Central memory CD8-positive, alpha-beta T cell (primary cell): ENCODE data around the gene ZNF543.
A peak's percentile ranks its signal among the peaks of the same experiment; 100 is the strongest.

ENCODE experiments used
- ATAC-seq: fragments of 150-1000 bp; cut with Tn5 transposase; replicated peaks from 2 replicates; pipeline ENCODE4 v1.10.0; 2022; ENCODE audit warnings: mild to moderate bottlenecking, moderate FRiP score, moderate number of reproducible peaks; ENCODE audit not compliant: poor library complexity, severe bottlenecking; ENCODE audit errors: extremely low read depth
- DNase-seq, 2 donors: peaks; one replicate each; pipeline ENCODE4 v3.0.0; 2021; ENCODE audit warnings: low spot score in 2 of 2
- H3K27ac Mint-ChIP-seq: one replicate; pipeline ENCODE4 v1.8.0; 2022; ENCODE audit warnings: low read depth, mild to moderate bottlenecking, moderate library complexity, mixed read lengths
- H3K27me3 Mint-ChIP-seq: one replicate; pipeline ENCODE4 v1.8.0; 2022; ENCODE audit warnings: mixed read lengths
- H3K36me3 Mint-ChIP-seq: one replicate; pipeline ENCODE4 v1.8.0; 2022; ENCODE audit warnings: mild to moderate bottlenecking, moderate library complexity, mixed read lengths; ENCODE audit not compliant: insufficient read depth
- H3K4me1 Mint-ChIP-seq: one replicate; pipeline ENCODE4 v1.8.0; 2022; ENCODE audit warnings: mixed read lengths
- H3K4me3 Mint-ChIP-seq: one replicate; pipeline ENCODE4 v1.8.0; 2022; ENCODE audit warnings: mild to moderate bottlenecking, moderate library complexity, mixed read lengths
- H3K9me3 Mint-ChIP-seq: one replicate; pipeline ENCODE4 v1.8.0; 2022; ENCODE audit warnings: mixed read lengths

The ZNF543 gene

GRCh38 chr19:57334191-57334590, 13.9 kb downstream of the ZNF543 start:
- DNase-seq = no peak
- ATAC-seq = no peak
- no peak overlapping the region for H3K27ac Mint-ChIP-seq
- H3K4me1 Mint-ChIP-seq = no peaks in the 10 kb centered on the region
- no peak overlapping the region for H3K4me3 Mint-ChIP-seq
- peaks cover 4% of the 10 kb centered on the region for H3K36me3 Mint-ChIP-seq
- no peaks in the 10 kb centered on the region for H3K9me3 Mint-ChIP-seq
- no peaks in the 10 kb centered on the region for H3K27me3 Mint-ChIP-seq

DNA sequence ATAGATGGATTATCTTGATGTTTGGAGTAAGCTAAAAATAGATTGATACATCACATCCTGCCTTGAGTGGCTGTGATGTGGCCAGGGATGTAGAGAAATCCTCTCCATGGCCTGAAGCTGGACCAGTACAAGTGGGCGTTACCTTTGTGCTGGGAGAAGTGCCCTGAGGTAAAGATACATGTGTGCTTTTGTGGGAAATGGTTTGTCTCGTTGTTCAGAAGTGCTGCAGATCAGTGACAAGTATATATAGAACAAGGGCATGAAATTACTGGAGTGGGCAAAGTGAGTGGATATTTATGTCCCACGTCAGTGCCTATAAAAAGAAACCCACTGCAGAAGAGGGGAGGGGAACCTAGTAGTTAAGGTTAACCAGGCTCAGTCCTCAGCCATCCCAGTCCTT, 18.6 kb downstream of the ZNF543 start:
- H3K27me3 Mint-ChIP-seq = no peaks in the 10 kb centered on the region
- peaks cover 4% of the 10 kb centered on the region for H3K36me3 Mint-ChIP-seq
- no peak for ATAC-seq
- H3K27ac Mint-ChIP-seq = no peak overlapping the region
- DNase-seq = no peak
- H3K4me3 Mint-ChIP-seq = no peak overlapping the region
- peaks cover 6% of the 10 kb centered on the region for H3K9me3 Mint-ChIP-seq
- H3K4me1 Mint-ChIP-seq = no peaks in the 10 kb centered on the region

DNA sequence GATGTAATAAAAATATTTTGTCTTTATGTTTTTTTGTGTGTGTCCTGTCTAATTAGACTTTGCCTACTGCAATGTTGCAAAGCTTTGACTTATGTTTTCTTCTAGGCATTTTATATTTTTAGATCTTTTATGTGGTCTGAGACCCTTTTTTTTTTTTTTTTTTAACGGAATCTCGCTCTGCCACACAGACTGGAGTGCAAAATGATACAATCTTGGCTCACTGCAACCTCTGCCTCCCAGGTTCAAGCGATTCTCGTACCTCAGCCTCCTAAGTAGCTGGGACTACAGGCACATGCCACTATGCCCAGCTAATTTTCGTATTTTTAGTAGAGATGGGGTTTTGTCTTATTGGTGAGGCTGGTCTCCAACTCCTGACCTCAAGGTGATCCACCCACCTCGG, 22.3 kb downstream of the ZNF543 start:
- Mint-ChIP-seq H3K4me1 (no peaks in the 10 kb centered on the region), H3K27ac (no peak overlapping the region), H3K36me3 (no peaks in the 10 kb centered on the region), H3K9me3 (peaks cover 6% of the 10 kb centered on the region), H3K4me3 (no peak overlapping the region), H3K27me3 (peaks cover 7% of the 10 kb centered on the region)
- no peak for ATAC-seq
- no peak for DNase-seq

- peaks cover 15% of the 10 kb centered on the region for H3K9me3 Mint-ChIP-seq
- H3K27me3 Mint-ChIP-seq = peaks cover 7% of the 10 kb centered on the region
- no peak overlapping the region for H3K27ac Mint-ChIP-seq
- H3K4me1 Mint-ChIP-seq = peaks cover 25% of the 10 kb centered on the region
- H3K4me3 Mint-ChIP-seq = no peak overlapping the region
- DNase-seq (no peak), ATAC-seq (no peak)
- peaks cover 10% of the 10 kb centered on the region for H3K36me3 Mint-ChIP-seq
These were observed 27.9 kb downstream of the ZNF543 start for GRCh38 chr19:57348136-57348535.

GRCh38 chr19:57350877-57351805, 30.9 kb downstream of the ZNF543 start, which contains the start of gene ZNF304:
Gene ZNF304, plus strand, starts transcription at chr19:57351271. Its CDS starts 394 bp downstream, at chr19:57351665.
- Mint-ChIP-seq H3K9me3 (peaks cover 26% of the 10 kb centered on the region), H3K4me3 (peak within 1 kb of the TSS; percentile 98)
- ATAC-seq = peak; percentile 99

GRCh38 chr19:57351867-57352266, 31.6 kb downstream of the ZNF543 start:
- Mint-ChIP-seq H3K27me3 (no peaks in the 10 kb centered on the region), H3K27ac (peak overlapping the region; percentile 94), H3K4me1 (peaks cover 29% of the 10 kb centered on the region), H3K4me3 (peak overlapping the region; percentile 98), H3K9me3 (peaks cover 26% of the 10 kb centered on the region), H3K36me3 (peaks cover 27% of the 10 kb centered on the region)
- DNase-seq = no peak
- no peak for ATAC-seq

More at GRCh38 chr19:57350877-57351805, 30.9 kb downstream of the ZNF543 start, which contains the start of gene ZNF304:
- peaks cover 27% of the 10 kb centered on the region for H3K36me3 Mint-ChIP-seq
- H3K4me1 Mint-ChIP-seq = peaks cover 29% of the 10 kb centered on the region
- H3K27me3 Mint-ChIP-seq = no peaks in the 10 kb centered on the region
- DNase-seq = peak; percentile 55 to 70
- H3K27ac Mint-ChIP-seq = peak within 1 kb of the TSS; percentile 94

GRCh38 chr19:57355916-57356315, 35.6 kb downstream of the ZNF543 start:
- H3K4me3 Mint-ChIP-seq = no peak overlapping the region
- peaks cover 26% of the 10 kb centered on the region for H3K36me3 Mint-ChIP-seq
- DNase-seq (no peak), ATAC-seq (no peak)
- no peak overlapping the region for H3K27ac Mint-ChIP-seq
- H3K4me1 Mint-ChIP-seq = peaks cover 26% of the 10 kb centered on the region
- no peaks in the 10 kb centered on the region for H3K27me3 Mint-ChIP-seq
- peaks cover 26% of the 10 kb centered on the region for H3K9me3 Mint-ChIP-seq

GRCh38 chr19:57357406-57357805, 37.1 kb downstream of the ZNF543 start:
- no peak overlapping the region for H3K4me3 Mint-ChIP-seq
- DNase-seq = no peak
- no peaks in the 10 kb centered on the region for H3K27me3 Mint-ChIP-seq
- peaks cover 20% of the 10 kb centered on the region for H3K36me3 Mint-ChIP-seq
- H3K9me3 Mint-ChIP-seq = peaks cover 18% of the 10 kb centered on the region
- no peak for ATAC-seq
- H3K4me1 Mint-ChIP-seq = peaks cover 11% of the 10 kb centered on the region
- no peak overlapping the region for H3K27ac Mint-ChIP-seq

DNA sequence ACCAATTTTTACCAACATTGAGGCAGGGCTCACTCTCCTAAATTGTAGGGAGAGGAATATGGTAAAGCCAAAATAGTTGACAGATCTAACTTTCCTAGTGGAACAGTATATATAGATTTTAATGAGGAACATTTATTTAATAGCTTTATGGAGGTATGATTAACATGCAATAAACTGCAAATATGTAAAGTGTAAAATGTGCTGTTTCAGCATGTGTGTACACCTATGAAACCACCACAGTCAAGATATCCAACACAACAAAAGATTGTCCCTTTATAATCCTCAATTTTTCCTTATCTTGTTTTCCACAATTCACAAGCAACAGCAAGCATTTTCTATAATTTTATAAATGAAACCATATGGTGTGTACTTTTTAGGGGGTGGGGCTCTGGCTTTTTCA, 39.0 kb downstream of the ZNF543 start:
- Mint-ChIP-seq H3K27me3 (no peaks in the 10 kb centered on the region), H3K4me3 (no peak overlapping the region), H3K27ac (no peak overlapping the region), H3K36me3 (peaks cover 24% of the 10 kb centered on the region), H3K9me3 (peaks cover 13% of the 10 kb centered on the region), H3K4me1 (peaks cover 18% of the 10 kb centered on the region)
- DNase-seq (no peak), ATAC-seq (no peak)

- peaks cover 7% of the 10 kb centered on the region for H3K9me3 Mint-ChIP-seq
- ATAC-seq = no peak
- H3K4me3 Mint-ChIP-seq = peak overlapping the region; percentile 88
- DNase-seq = no peak
- H3K27me3 Mint-ChIP-seq = no peaks in the 10 kb centered on the region
- peak overlapping the region; percentile 97 for H3K27ac Mint-ChIP-seq
- peaks cover 19% of the 10 kb centered on the region for H3K4me1 Mint-ChIP-seq
- peaks cover 13% of the 10 kb centered on the region for H3K36me3 Mint-ChIP-seq
These were observed 42.1 kb downstream of the ZNF543 start for GRCh38 chr19:57362419-57362818.

- H3K4me1 Mint-ChIP-seq = peaks cover 19% of the 10 kb centered on the region
- ATAC-seq = peak; percentile 94
- DNase-seq = peak; percentile 96 to 99
- no peaks in the 10 kb centered on the region for H3K27me3 Mint-ChIP-seq
- peak within 1 kb of the TSS; percentile 97 for H3K27ac Mint-ChIP-seq
- peaks cover 13% of the 10 kb centered on the region for H3K36me3 Mint-ChIP-seq
- H3K4me3 Mint-ChIP-seq = peak within 1 kb of the TSS; percentile 88
- H3K9me3 Mint-ChIP-seq = peaks cover 7% of the 10 kb centered on the region
These were observed 42.9 kb downstream of the ZNF543 start, which contains the start of the genes TRAPPC2B and ZNF547 for GRCh38 chr19:57362997-57363687. Gene TRAPPC2B, plus strand, starts transcription at chr19:57363551. Its CDS starts 1,283 bp downstream, at chr19:57364834. Gene ZNF547, plus strand, starts transcription at chr19:57363551. Its CDS starts 5,005 bp downstream, at chr19:57368556.

GRCh38 chr19:57363688-57364181, 43.5 kb downstream of the ZNF543 start:
- H3K9me3 Mint-ChIP-seq = peaks cover 10% of the 10 kb centered on the region
- no peaks in the 10 kb centered on the region for H3K27me3 Mint-ChIP-seq
- H3K27ac Mint-ChIP-seq = peak overlapping the region; percentile 97
- DNase-seq = no peak
- peaks cover 13% of the 10 kb centered on the region for H3K36me3 Mint-ChIP-seq
- H3K4me1 Mint-ChIP-seq = peaks cover 22% of the 10 kb centered on the region
- ATAC-seq = peak; percentile 18
- H3K4me3 Mint-ChIP-seq = peak overlapping the region; percentile 88
